Muscle of leg (tissue), 11 donors: ENCODE data around the gene CLEC18C. TPM values are rescaled to one million over a fixed set of nuclear protein-coding genes. Genes with fewer than 3 reads are reported as not detected.
"Not testable (repeated sequence)": the region's sequence is repeated elsewhere in the genome, so short reads cannot be mapped to it uniquely, and the experiment has no call there.

ENCODE experiments used
- DNase-seq: peaks from one replicate; pipeline ENCODE4 v3.0.0; 2013
- H3K27ac ChIP-seq: one replicate; pipeline ENCODE4 v1.5.1; 2013; ENCODE audit warnings: mild to moderate bottlenecking, low read length, control low read depth
- H3K27me3 ChIP-seq: one replicate; pipeline ENCODE4 v1.6.1; 2013; ENCODE audit warnings: low read length; ENCODE audit not compliant: control insufficient read depth, insufficient read depth
- H3K36me3 ChIP-seq: one replicate; pipeline ENCODE4 v1.6.1; 2013; ENCODE audit warnings: low read length; ENCODE audit not compliant: control insufficient read depth, insufficient read depth
- H3K4me1 ChIP-seq: one replicate; pipeline ENCODE4 v1.6.1; 2013; ENCODE audit warnings: low read length; ENCODE audit not compliant: control insufficient read depth, insufficient read depth
- H3K4me3 ChIP-seq: one replicate; pipeline ENCODE4 v1.5.1; 2013; ENCODE audit warnings: low read length, control low read depth
- H3K9me3 ChIP-seq: replicated peaks from 2 replicates; pipeline ENCODE4 v1.6.1; 2013; ENCODE audit warnings: low read depth, low read length; ENCODE audit not compliant: control insufficient read depth
- WGBS: methylation state at CpG from one replicate; pipeline ENCODE4 v1.1.5; 2013; ENCODE audit warnings: missing lambda C conversion rate; ENCODE audit not compliant: insufficient coverage; 5-methylcytosine and 5-hydroxymethylcytosine counted together
- polyA plus RNA-seq, 8 donors: library from polyadenylated mRNA; unstranded; fragments of 120-200 nt; gene quantifications; one replicate each; pipeline versions ENCODE4 v1.2.1 to v1.2.3, GENCODE V29; 2013; ENCODE audit warnings: inconsistent platforms in 1 of 8, low replicate concordance in 1 of 8; ENCODE audit not compliant: insufficient read length in 8 of 8, insufficient read depth in 1 of 8
- total RNA-seq: library from RNA; stranded (reverse); fragments of 120-200 nt; gene quantifications from one replicate; pipeline ENCODE4 v1.2.4, GENCODE V29; 2013

CLEC18C gene
- total and polyA plus RNA-seq, 9 donors = 0.04 to 1.3 (median 0.35) TPM

DNA sequence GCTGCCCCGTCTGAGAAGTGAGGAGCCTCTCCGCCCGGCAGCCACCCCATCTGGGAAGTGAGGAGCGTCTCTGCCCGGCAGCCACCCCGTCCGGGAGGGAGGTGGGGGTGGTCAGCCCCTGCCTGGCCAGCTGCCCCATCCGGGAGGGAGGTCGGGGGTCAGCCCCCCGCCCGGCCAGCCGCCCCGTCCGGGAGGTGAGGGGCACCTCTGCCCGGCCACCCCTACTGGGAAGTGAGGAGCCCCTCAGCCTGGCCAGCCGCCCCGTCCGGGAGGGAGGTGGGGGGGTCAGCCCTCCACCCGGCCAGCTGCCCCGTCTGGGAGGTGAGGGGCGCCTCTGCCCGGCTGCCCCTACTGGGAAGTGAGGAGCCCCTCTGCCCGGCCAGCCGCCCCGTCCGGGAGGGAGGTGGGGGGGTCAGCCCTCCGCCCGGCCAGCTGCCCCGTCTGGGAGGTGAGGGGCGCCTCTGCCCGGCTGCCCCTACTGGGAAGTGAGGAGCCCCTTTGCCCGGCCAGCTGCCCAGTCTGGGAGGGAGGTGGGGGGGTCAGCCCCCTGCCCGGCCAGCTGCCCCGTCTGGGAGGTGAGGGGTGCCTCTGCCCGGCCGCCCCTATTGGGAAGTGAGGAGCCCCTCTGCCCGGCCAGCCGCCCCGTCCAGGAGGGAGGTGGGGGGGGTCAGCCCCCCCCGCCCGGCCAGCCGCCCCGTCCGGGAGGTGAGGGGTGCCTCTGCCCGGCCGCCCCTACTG, 31.2 kb downstream of the CLEC18C start:
- not testable (repeated sequence) for DNase-seq, H3K9me3 ChIP-seq, H3K4me3 ChIP-seq, H3K4me1 ChIP-seq, H3K27me3 ChIP-seq, H3K36me3 ChIP-seq, H3K27ac ChIP-seq
- WGBS = no CpG with 5 or more reads among the region's 46 CpGs

DNA sequence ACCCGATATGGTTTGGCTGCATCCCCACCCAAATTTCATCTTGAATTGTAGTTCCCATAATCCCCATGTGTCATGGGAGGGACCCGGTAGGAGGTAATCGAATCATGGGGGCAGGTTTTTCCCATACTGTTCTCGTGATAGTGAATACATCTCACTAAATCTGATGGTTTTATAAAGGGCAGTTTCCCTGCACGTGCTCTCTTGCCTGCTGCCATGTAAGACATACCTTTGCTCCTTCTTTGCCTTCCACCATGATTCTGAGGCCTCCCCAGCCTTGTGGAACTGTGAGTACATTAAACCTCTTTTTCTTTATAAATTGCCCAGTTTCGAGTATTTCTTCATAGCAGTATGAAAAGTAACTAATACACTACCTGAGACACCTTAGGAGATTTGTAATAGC, 32.8 kb downstream of the CLEC18C start:
- not testable (repeated sequence) for H3K27me3 ChIP-seq, H3K4me1 ChIP-seq, H3K4me3 ChIP-seq, H3K36me3 ChIP-seq, H3K9me3 ChIP-seq, DNase-seq, H3K27ac ChIP-seq
- WGBS = no CpG with 5 or more reads among the region's 6 CpGs

DNA sequence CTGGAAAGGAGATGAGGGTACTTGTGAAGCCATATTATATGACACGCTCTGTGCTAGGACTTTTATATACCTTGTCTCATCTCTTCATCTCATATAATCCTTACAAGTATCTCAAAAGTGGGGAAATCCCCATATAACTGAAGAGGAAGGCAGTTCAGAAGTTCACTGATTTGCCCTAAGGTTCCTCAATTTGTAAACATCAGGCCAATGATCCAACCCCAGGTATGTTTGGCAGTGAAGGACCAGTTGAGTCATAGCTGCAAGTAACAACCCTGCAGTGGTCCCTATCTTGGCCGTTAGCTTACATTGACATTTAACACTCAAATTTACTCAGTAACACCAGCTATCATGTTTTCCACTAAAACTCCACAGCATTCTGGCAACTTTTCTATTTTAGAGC, 45.0 kb downstream of the CLEC18C start:
- not testable (repeated sequence) for H3K27me3 ChIP-seq, DNase-seq, H3K36me3 ChIP-seq, H3K4me1 ChIP-seq, H3K4me3 ChIP-seq, H3K9me3 ChIP-seq, H3K27ac ChIP-seq
- no CpG with 5 or more reads among the region's 2 CpGs for WGBS

DNA sequence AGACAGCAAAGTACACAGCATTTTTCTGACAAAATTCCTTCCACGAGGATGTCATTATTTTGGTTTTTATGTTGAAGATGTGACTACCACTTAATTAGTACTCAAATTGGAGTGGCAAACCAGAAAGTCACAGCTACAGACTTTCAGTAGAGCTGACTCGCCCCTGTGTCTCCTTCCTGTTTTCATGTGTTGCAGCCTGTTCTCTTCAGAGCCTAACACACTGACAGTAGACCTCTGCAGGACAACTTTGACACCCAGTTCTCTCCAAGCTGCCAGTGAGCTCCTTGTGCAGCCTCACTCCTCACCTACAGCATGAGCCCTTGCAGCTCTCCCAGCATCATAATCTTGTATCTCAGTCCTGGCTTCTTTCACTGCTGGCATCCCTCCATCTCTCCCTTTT, 49.0 kb downstream of the CLEC18C start:
- H3K4me3 ChIP-seq, DNase-seq, H3K36me3 ChIP-seq, H3K27ac ChIP-seq, H3K4me1 ChIP-seq, H3K27me3 ChIP-seq, H3K9me3 ChIP-seq: not testable (repeated sequence)
- WGBS = no CpG with 5 or more reads among the region's 2 CpGs

DNA sequence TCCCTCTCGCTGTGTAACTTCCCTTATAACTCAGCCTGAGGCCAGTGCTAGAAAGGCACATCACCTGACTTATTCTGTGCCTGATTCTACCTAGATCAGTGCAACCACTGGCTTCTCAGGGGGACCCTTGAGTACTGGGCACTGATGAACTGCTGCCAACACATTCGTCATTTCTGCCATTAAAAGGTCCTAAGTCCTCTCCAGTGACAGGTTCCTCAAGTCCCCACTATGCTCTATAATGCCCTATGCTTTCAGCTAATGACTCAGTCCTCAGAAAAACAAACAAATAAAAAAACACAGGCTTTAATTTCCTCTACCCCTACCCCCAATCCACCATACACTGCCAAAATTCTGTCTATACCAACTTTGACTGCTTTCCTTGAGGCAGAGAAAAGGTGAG, 49.6 kb downstream of the CLEC18C start:
- H3K27ac ChIP-seq, H3K4me1 ChIP-seq, H3K27me3 ChIP-seq, DNase-seq, H3K36me3 ChIP-seq, H3K4me3 ChIP-seq, H3K9me3 ChIP-seq: not testable (repeated sequence)
- WGBS = no CpG with 5 or more reads among the region's 2 CpGs

DNA sequence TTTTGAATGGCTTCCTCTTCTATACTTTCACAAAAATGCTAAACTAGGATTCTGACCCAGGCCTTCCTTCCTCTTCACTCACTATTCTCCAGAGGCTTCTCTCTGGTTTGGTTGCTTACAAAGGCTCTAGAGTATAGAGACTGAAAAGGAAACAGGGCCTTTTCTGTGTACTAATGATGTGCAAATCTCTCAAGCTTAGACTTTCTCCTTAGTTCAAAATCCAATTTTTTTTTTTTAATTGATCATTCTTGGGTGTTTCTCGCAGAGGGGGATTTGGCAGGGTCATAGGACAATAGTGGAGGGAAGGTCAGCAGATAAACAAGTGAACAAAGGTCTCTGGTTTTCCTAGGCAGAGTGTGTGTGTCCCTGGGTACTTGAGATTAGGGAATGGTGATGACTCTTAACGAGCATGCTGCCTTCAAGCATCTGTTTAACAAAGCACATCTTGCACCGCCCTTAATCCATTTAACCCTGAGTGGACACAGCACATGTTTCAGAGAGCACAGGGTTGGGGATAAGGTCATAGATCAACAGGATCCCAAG, 50.5 kb downstream of the CLEC18C start:
- no CpG with 5 or more reads among the region's 3 CpGs for WGBS
- H3K27me3 ChIP-seq, H3K4me1 ChIP-seq, H3K36me3 ChIP-seq, H3K4me3 ChIP-seq, H3K9me3 ChIP-seq, H3K27ac ChIP-seq, DNase-seq: not testable (repeated sequence)

DNA sequence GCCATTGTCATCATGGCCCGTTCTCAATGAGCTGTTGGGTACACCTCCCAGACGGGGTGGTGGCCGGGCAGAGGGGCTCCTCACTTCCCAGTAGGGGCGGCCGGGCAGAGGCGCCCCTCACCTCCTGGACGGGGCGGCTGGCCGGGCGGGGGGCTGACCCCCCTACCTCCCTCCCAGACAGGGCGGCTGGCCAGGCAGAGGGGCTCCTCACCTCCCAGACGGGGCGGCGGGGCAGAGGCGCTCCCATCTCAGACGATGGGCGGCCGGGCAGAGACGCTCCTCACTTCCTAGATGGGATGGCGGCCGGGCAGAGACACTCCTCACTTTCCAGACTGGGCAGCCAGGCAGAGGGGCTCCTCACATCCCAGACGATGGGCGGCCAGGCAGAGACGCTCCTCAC, 51.1 kb downstream of the CLEC18C start:
- WGBS = 100% methylated on average over 2 of the region's 24 CpGs
- not testable (repeated sequence) for H3K36me3 ChIP-seq

DNA sequence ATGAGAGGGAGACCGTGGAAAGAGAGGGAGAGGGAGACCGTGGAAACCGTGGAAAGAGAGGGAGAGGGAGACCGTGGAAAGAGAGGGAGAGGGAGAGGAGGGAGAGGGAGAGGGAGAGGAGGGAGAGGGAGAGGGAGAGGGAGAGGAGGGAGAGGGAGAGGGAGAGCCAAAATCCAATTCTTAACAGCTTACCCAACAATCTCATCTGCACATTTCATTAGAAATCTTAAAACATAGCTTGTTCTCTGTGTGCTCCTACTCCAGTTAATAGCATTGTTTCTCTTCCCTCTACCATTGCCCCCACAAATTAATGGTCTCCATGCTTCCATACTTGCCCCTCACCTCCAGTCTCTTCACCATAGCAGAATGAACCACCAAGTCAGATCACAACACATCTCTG, 51.8 kb downstream of the CLEC18C start:
- H3K36me3 ChIP-seq, H3K4me1 ChIP-seq, DNase-seq, H3K27ac ChIP-seq, H3K4me3 ChIP-seq, H3K9me3 ChIP-seq, H3K27me3 ChIP-seq: not testable (repeated sequence)
- WGBS = no CpG with 5 or more reads among the region's 4 CpGs

More for the DNA sequence above, 51.1 kb downstream of the CLEC18C start:
- not testable (repeated sequence) for H3K4me3 ChIP-seq, H3K27me3 ChIP-seq, H3K4me1 ChIP-seq, H3K27ac ChIP-seq, DNase-seq, H3K9me3 ChIP-seq

DNA sequence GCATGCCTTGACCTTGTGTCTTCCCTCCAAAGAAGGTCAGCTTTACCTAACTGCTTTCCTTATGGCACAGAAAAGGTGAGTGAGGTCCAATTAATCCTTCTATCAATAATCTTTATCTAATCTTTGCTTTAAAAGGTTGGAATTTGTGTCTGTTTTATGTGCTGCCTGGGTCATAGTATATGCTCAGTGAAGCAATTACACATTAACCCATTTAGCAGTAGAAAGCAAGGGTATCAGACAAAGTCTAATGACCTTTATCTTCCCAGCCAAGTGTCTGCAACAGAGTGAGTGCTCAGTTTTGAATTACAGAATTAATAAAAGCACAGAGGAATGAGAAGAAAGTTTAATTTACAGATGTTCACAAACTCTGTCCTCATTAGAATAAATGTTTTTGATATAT, 52.4 kb downstream of the CLEC18C start:
- H3K4me3 ChIP-seq, DNase-seq, H3K36me3 ChIP-seq, H3K27ac ChIP-seq, H3K27me3 ChIP-seq, H3K4me1 ChIP-seq, H3K9me3 ChIP-seq: not testable (repeated sequence)

DNA sequence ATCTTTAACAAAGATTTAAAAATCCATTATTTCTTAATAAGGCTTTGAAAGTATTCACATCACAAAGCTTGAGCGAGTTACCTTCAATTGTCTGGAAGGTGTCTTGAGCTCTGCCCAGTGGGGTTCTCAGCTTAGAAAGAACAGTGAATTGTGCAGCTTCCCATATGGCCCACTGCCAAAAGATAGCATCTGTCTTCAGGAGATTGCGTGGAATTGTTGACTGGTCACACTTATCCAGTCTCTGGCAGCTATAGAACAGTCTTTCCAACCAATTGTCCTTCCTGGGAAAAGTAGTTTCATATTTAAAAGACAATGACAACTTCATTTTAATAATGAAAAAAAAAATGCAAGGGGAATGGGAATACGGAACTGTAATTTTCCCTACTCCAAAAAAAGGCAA, 58.2 kb downstream of the CLEC18C start:
- not testable (repeated sequence) for H3K27me3 ChIP-seq, H3K9me3 ChIP-seq, H3K4me3 ChIP-seq, H3K36me3 ChIP-seq, H3K4me1 ChIP-seq, DNase-seq, H3K27ac ChIP-seq
- WGBS = no CpG with 5 or more reads among the region's 3 CpGs
